ACC112 (cell line): Measurements from ENCODE around the gene SHTN1.
A peak's percentile ranks its signal among the peaks of the same experiment; 100 is the strongest.

ENCODE experiments used
- H2AFZ ChIP-seq: fragments of 200-600 bp; sonication (generic); one replicate; pipeline ENCODE4 v1.6.0; 2017; ENCODE audit warnings: antibody characterized with exemption, low read length; ENCODE audit not compliant: unreplicated experiment
- H3K27ac ChIP-seq: fragments of 200-600 bp; sonication (generic); 2 replicates; pipeline ENCODE4 v1.5.1; 2014; ENCODE audit warnings: low read depth, mild to moderate bottlenecking, antibody characterized with exemption, low read length, moderate library complexity
- H3K27me3 ChIP-seq: fragments of 200-600 bp; sonication (generic); 2 replicates; pipeline ENCODE4 v1.6.1; 2014; ENCODE audit warnings: mild to moderate bottlenecking, antibody characterized with exemption, low read length, moderate library complexity, mixed read lengths; ENCODE audit not compliant: insufficient read depth
- H3K36me3 ChIP-seq: fragments of 200-600 bp; sonication (generic); 2 replicates; pipeline ENCODE4 v1.6.1; 2016; ENCODE audit warnings: mild to moderate bottlenecking, antibody characterized with exemption, low read length, moderate library complexity, mixed read lengths; ENCODE audit not compliant: insufficient read depth
- H3K4me1 ChIP-seq: fragments of 200-600 bp; sonication (generic); one replicate; pipeline ENCODE4 v1.6.1; 2016; ENCODE audit warnings: low read length, mixed read lengths; ENCODE audit not compliant: insufficient read depth, unreplicated experiment, control insufficient read depth
- H3K4me3 ChIP-seq: fragments of 200-600 bp; sonication (generic); 2 replicates; pipeline ENCODE4 v1.5.1; 2014; ENCODE audit warnings: mild to moderate bottlenecking, low read depth, low read length
- H3K79me2 ChIP-seq: fragments of 200-600 bp; sonication (generic); one replicate; pipeline ENCODE4 v1.6.0; 2016; ENCODE audit warnings: low read length; ENCODE audit not compliant: control insufficient read depth, unreplicated experiment, insufficient read depth

Gene SHTN1

GRCh38 chr10:116961406-116962251 is 43.4 kb downstream of the SHTN1 start:
- H3K4me3 ChIP-seq: no peak overlapping the region
- H3K79me2 ChIP-seq: no peaks in the 10 kb centered on the region
- no peaks in the 10 kb centered on the region for H3K36me3 ChIP-seq
- H2AFZ ChIP-seq: no peak overlapping the region
- no peaks in the 10 kb centered on the region for H3K27me3 ChIP-seq
- no peak overlapping the region for H3K27ac ChIP-seq
- no peaks in the 10 kb centered on the region for H3K4me1 ChIP-seq

- no peak overlapping the region for H3K4me3 ChIP-seq
- H3K36me3 ChIP-seq: no peaks in the 10 kb centered on the region
- H3K27ac ChIP-seq: no peak overlapping the region
- no peaks in the 10 kb centered on the region for H3K4me1 ChIP-seq
- no peaks in the 10 kb centered on the region for H3K27me3 ChIP-seq
- no peak overlapping the region for H2AFZ ChIP-seq
- H3K79me2 ChIP-seq: no peaks in the 10 kb centered on the region
Observed at GRCh38 chr10:116960066-116960776, 44.8 kb downstream of the SHTN1 start.

- H3K4me1 ChIP-seq: peaks cover 11% of the 10 kb centered on the region
- H3K4me3 ChIP-seq: no peak overlapping the region
Observed at GRCh38 chr10:116952729-116953128, 52.3 kb downstream of the SHTN1 start.

GRCh38 chr10:116948530-116948870 is 56.5 kb downstream of the SHTN1 start:
- Histone ChIP-seq H3K27ac (peak overlapping the region; percentile 75), H3K4me1 (peaks cover 22% of the 10 kb centered on the region)

More at GRCh38 chr10:116952729-116953128, 52.3 kb downstream of the SHTN1 start:
- H3K79me2 ChIP-seq: no peaks in the 10 kb centered on the region
- H3K27ac ChIP-seq: no peak overlapping the region
- H2AFZ ChIP-seq: no peak overlapping the region
- no peaks in the 10 kb centered on the region for H3K36me3 ChIP-seq
- H3K27me3 ChIP-seq: no peaks in the 10 kb centered on the region

DNA sequence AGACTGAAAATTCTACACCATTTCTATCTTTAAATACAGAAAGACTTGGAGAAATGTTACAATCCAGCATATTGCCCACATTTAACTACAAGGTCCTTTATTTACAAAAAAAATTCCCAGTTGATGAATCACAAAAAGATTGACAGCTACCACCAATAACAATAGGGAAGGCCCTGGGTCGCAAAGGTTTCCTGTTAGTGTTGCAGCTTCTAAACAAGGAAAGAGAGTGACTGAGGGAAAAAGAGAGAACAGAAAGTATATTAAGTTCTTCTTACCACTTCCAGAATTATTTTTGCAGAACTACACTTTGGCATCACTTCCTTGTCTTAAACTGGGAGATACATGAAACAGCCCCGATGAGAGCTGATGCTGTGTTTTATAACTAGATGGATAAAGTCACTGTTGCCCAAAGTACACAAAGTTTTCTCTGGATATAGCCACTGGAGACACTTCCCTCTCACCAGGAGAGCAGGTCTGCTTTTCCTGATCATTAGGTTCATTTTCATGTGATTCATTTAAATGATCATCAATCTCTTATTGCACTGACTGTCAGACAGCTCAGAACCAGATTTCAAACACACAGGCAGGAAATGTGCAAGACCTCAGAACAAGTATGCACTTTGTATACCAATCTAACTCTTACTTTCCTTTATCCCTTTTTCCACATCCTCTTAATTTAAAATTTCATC is 57.0 kb downstream of the SHTN1 start:
- Histone ChIP-seq H3K36me3 (peaks cover 7% of the 10 kb centered on the region), H3K27me3 (no peaks in the 10 kb centered on the region), H3K4me3 (peak overlapping the region; percentile 40), H2AFZ (no peak overlapping the region), H3K79me2 (no peaks in the 10 kb centered on the region), H3K27ac (peak overlapping the region; percentile 75), H3K4me1 (peaks cover 22% of the 10 kb centered on the region)

More at GRCh38 chr10:116948530-116948870, 56.5 kb downstream of the SHTN1 start:
- Histone ChIP-seq H3K27me3 (no peaks in the 10 kb centered on the region), H3K36me3 (peaks cover 7% of the 10 kb centered on the region), H3K4me3 (no peak overlapping the region; the same call in 1 of the 2 replicates), H3K79me2 (no peaks in the 10 kb centered on the region), H2AFZ (no peak overlapping the region)

GRCh38 chr10:116944911-116945310 is 60.1 kb downstream of the SHTN1 start:
- H3K36me3 ChIP-seq: peaks cover 13% of the 10 kb centered on the region
- H3K79me2 ChIP-seq: no peaks in the 10 kb centered on the region
- H2AFZ ChIP-seq: no peak overlapping the region
- no peak overlapping the region for H3K4me3 ChIP-seq
- peaks cover 22% of the 10 kb centered on the region for H3K4me1 ChIP-seq
- H3K27me3 ChIP-seq: no peaks in the 10 kb centered on the region
- no peak overlapping the region for H3K27ac ChIP-seq

DNA sequence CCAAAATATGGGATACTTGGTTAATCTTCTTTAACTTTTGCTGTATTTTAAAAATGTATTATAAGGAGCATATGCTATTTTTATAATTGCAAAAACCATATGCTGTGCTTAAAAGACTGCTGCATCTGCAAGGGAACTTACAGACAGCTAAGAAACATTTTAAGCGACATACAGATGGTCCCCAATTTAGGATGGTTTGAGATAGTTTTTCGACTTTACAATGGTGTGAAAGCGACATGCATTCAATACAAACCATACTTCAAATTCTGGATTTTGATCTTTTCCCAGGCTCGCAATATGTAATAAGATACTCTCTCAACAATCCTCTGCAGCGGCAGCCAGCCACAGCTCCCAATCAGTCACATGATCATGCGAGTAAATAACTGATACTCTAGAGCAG is 73.2 kb downstream of the SHTN1 start:
- Histone ChIP-seq H3K27ac (no peak overlapping the region), H3K4me3 (no peak overlapping the region), H3K36me3 (no peaks in the 10 kb centered on the region), H3K27me3 (no peaks in the 10 kb centered on the region), H3K79me2 (no peaks in the 10 kb centered on the region), H2AFZ (no peak overlapping the region), H3K4me1 (no peaks in the 10 kb centered on the region)

DNA sequence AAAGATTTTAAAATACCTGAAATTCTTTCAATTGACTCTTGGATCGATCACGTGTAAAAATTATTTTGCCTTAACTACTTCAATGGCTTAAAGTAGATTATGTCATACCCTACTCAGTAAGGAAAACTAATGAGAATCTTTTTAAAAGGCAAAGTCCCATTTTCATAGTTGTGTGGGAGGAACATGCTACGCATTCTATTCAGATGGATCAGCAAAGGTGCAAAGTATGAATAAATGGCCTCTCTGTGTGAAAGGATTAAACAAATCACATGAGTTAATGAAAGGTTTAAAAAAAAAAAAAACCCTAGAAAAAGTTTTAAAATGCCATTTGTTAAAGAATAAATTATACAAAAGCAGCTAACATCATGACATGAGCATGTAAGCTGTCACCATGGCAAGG is 78.6 kb downstream of the SHTN1 start:
- no peaks in the 10 kb centered on the region for H3K27me3 ChIP-seq
- H3K36me3 ChIP-seq: no peaks in the 10 kb centered on the region
- H3K79me2 ChIP-seq: no peaks in the 10 kb centered on the region
- no peak overlapping the region for H3K4me3 ChIP-seq
- no peaks in the 10 kb centered on the region for H3K4me1 ChIP-seq
- no peak overlapping the region for H2AFZ ChIP-seq
- H3K27ac ChIP-seq: no peak overlapping the region

DNA sequence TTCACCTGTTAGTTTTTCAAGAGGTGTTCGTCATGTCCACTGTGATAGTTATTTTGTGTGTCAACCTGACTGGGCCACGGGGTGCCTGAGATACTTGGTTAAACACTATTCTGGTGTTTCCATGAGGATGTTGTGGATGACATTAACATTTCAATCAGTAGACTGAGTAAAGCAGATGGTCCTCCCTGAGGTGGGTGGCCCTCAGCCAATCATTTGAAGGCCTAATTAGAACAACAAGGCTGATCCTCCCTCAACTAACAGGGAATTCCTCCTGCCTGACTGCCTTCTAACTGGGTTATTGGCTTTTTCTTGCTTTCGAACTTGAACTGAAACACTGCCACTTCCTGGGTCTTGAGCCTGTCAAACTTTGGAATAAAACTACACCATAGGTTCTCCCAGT is 79.9 kb downstream of the SHTN1 start:
- Histone ChIP-seq H3K36me3 (no peaks in the 10 kb centered on the region), H3K4me1 (no peaks in the 10 kb centered on the region), H3K27me3 (no peaks in the 10 kb centered on the region), H3K27ac (no peak overlapping the region), H3K79me2 (no peaks in the 10 kb centered on the region), H3K4me3 (no peak overlapping the region), H2AFZ (no peak overlapping the region)

GRCh38 chr10:116919706-116920105 is 85.3 kb downstream of the SHTN1 start:
- H2AFZ ChIP-seq: no peak overlapping the region
- no peaks in the 10 kb centered on the region for H3K4me1 ChIP-seq
- no peaks in the 10 kb centered on the region for H3K27me3 ChIP-seq
- H3K4me3 ChIP-seq: no peak overlapping the region
- H3K27ac ChIP-seq: no peak overlapping the region
- H3K79me2 ChIP-seq: no peaks in the 10 kb centered on the region
- H3K36me3 ChIP-seq: no peaks in the 10 kb centered on the region
